Nephron (organoid): ENCODE measurements around the gene DAB1.

Experiments
- H3K27ac Mint-ChIP-seq, 3 experiments: 2 replicates each; pipeline ENCODE4 v1.8.0; 2020; ENCODE audit warnings: mixed read lengths in 3 of 3, mild to moderate bottlenecking in 2 of 3, moderate library complexity in 1 of 3
- H3K27me3 Mint-ChIP-seq: 2 replicates; pipeline ENCODE4 v1.8.0; 2021; ENCODE audit warnings: low read depth, mild to moderate bottlenecking, moderate library complexity, mixed read lengths
- H3K36me3 Mint-ChIP-seq: 2 replicates; pipeline ENCODE4 v1.8.0; 2020; ENCODE audit warnings: low read depth, mixed read lengths
- H3K4me1 Mint-ChIP-seq: 2 replicates; pipeline ENCODE4 v1.8.0; 2020; ENCODE audit warnings: mixed read lengths
- H3K4me3 Mint-ChIP-seq, 3 experiments: 2 replicates each; pipeline ENCODE4 v1.8.0; 2020; ENCODE audit warnings: mild to moderate bottlenecking in 3 of 3, mixed read lengths in 3 of 3, moderate library complexity in 2 of 3
- H3K9me3 Mint-ChIP-seq: 2 replicates; pipeline ENCODE4 v1.8.0; 2020; ENCODE audit warnings: mixed read lengths
- CTCF ChIP-seq, 3 experiments: fragments of 200-600 bp; sonication (generic); IDR thresholded peaks; one replicate each; pipeline ENCODE4 v1.5.0; 2021; ENCODE audit warnings: antibody characterized with exemption in 3 of 3; ENCODE audit not compliant: unreplicated experiment in 3 of 3

The DAB1 gene

GRCh38 chr1:57163789-57164188, 260.1 kb downstream of the DAB1 start:
- peaks cover 32% of the 10 kb centered on the region for H3K27me3 Mint-ChIP-seq
- H3K27ac Mint-ChIP-seq: no peak overlapping the region
- no peak for TF ChIP-seq CTCF (IDR thresholded peaks at IDR 0.05; ENCODE audit: unreplicated experiment in 3 of 3)
- H3K4me3 Mint-ChIP-seq: no peak overlapping the region
- H3K9me3 Mint-ChIP-seq: no peaks in the 10 kb centered on the region
- no peaks in the 10 kb centered on the region for H3K4me1 Mint-ChIP-seq
- H3K36me3 Mint-ChIP-seq: no peaks in the 10 kb centered on the region

GRCh38 chr1:57163325-57163724, 260.5 kb downstream of the DAB1 start:
- no peak overlapping the region for H3K27ac Mint-ChIP-seq
- peaks cover 31% of the 10 kb centered on the region for H3K27me3 Mint-ChIP-seq

GRCh38 chr1:57162607-57163261, 261.1 kb downstream of the DAB1 start:
- Mint-ChIP-seq H3K36me3 (no peaks in the 10 kb centered on the region), H3K4me1 (no peaks in the 10 kb centered on the region), H3K27me3 (peaks cover 29% of the 10 kb centered on the region), H3K9me3 (peaks cover under 1% of the 10 kb centered on the region), H3K27ac (no peak overlapping the region), H3K4me3 (no peak overlapping the region)
- no peak for TF ChIP-seq CTCF (IDR thresholded peaks at IDR 0.05; ENCODE audit: unreplicated experiment in 3 of 3)

More at GRCh38 chr1:57163325-57163724, 260.5 kb downstream of the DAB1 start:
- TF ChIP-seq CTCF (IDR thresholded peaks at IDR 0.05; ENCODE audit: unreplicated experiment in 3 of 3): no peak
- Mint-ChIP-seq H3K4me1 (no peaks in the 10 kb centered on the region), H3K36me3 (no peaks in the 10 kb centered on the region), H3K9me3 (no peaks in the 10 kb centered on the region), H3K4me3 (no peak overlapping the region)

GRCh38 chr1:57160594-57160993, 263.3 kb downstream of the DAB1 start:
- H3K27me3 Mint-ChIP-seq: peaks cover 32% of the 10 kb centered on the region
- H3K27ac Mint-ChIP-seq: no peak overlapping the region
- H3K4me1 Mint-ChIP-seq: no peaks in the 10 kb centered on the region
- H3K36me3 Mint-ChIP-seq: peaks cover 3% of the 10 kb centered on the region
- no peak overlapping the region for H3K4me3 Mint-ChIP-seq
- no peak for TF ChIP-seq CTCF (IDR thresholded peaks at IDR 0.05; ENCODE audit: unreplicated experiment in 3 of 3)
- peaks cover 11% of the 10 kb centered on the region for H3K9me3 Mint-ChIP-seq

- H3K27me3 Mint-ChIP-seq: peaks cover 39% of the 10 kb centered on the region
- peaks cover 14% of the 10 kb centered on the region for H3K9me3 Mint-ChIP-seq
- TF ChIP-seq CTCF (IDR thresholded peaks at IDR 0.05; ENCODE audit: unreplicated experiment in 3 of 3): no peak
- no peaks in the 10 kb centered on the region for H3K4me1 Mint-ChIP-seq
- no peak overlapping the region for H3K4me3 Mint-ChIP-seq
- H3K36me3 Mint-ChIP-seq: peaks cover 3% of the 10 kb centered on the region
- no peak overlapping the region for H3K27ac Mint-ChIP-seq
These were observed 265.3 kb downstream of the DAB1 start for GRCh38 chr1:57158604-57158998.
